NCI-H526 (cell line): Measurements from ENCODE around the gene PMM2.

Experiments
- DNase-seq, 2 experiments: peaks; one replicate each; lab custom pipeline; 2025; lab: John Stamatoyannopoulos, UW

The PMM2 gene

GRCh38 chr16:8851761-8852403 lies 54.2 kb downstream of the PMM2 start:
- DNase-seq, result no peak

GRCh38 chr16:8852534-8852933 lies 54.9 kb downstream of the PMM2 start:
- DNase-seq, result no peak

- DNase-seq, result no peak
Observed at GRCh38 chr16:8853150-8853549, 55.5 kb downstream of the PMM2 start.

GRCh38 chr16:8853611-8854010 lies 56.0 kb downstream of the PMM2 start:
- no peak for DNase-seq

- no peak for DNase-seq
Observed at GRCh38 chr16:8854298-8854948, 56.8 kb downstream of the PMM2 start.

GRCh38 chr16:8855051-8855786 lies 57.6 kb downstream of the PMM2 start:
- no peak for DNase-seq

- no peak for DNase-seq
Observed at GRCh38 chr16:8855972-8856371, 58.3 kb downstream of the PMM2 start.

- DNase-seq, result no peak
Observed at GRCh38 chr16:8858994-8859912, 61.6 kb downstream of the PMM2 start.

- DNase-seq, result no peak
Observed at GRCh38 chr16:8859913-8860881, 62.6 kb downstream of the PMM2 start.

GRCh38 chr16:8861563-8862308 lies 64.1 kb downstream of the PMM2 start:
- DNase-seq, result no peak

GRCh38 chr16:8862309-8863130 lies 64.9 kb downstream of the PMM2 start:
- no peak for DNase-seq

- peak in 1 of 2 experiments; percentile 15 for DNase-seq
Observed at GRCh38 chr16:8863594-8864424, 66.2 kb downstream of the PMM2 start.

- no peak for DNase-seq
Observed at GRCh38 chr16:8864480-8865110, 67.0 kb downstream of the PMM2 start.

- DNase-seq, result no peak
Observed at GRCh38 chr16:8865145-8865882, 67.7 kb downstream of the PMM2 start.

GRCh38 chr16:8866118-8866883 lies 68.7 kb downstream of the PMM2 start:
- peak; percentile 42 to 74 for DNase-seq

GRCh38 chr16:8866884-8867215 lies 69.2 kb downstream of the PMM2 start:
- no peak for DNase-seq
